SH-SY5Y (cell line): ENCODE measurements around the gene PRDM16.

Experiments
- GATA2 ChIP-seq: IDR thresholded peaks from 2 replicates; pipeline ENCODE4 v1.6.1; 2011; ENCODE audit warnings: mild to moderate bottlenecking, low read depth, low read length
- GATA3 ChIP-seq: IDR thresholded peaks from 2 replicates; pipeline ENCODE4 v1.6.1; 2011; ENCODE audit warnings: low read depth, mild to moderate bottlenecking, low read length, moderate library complexity

DNA sequence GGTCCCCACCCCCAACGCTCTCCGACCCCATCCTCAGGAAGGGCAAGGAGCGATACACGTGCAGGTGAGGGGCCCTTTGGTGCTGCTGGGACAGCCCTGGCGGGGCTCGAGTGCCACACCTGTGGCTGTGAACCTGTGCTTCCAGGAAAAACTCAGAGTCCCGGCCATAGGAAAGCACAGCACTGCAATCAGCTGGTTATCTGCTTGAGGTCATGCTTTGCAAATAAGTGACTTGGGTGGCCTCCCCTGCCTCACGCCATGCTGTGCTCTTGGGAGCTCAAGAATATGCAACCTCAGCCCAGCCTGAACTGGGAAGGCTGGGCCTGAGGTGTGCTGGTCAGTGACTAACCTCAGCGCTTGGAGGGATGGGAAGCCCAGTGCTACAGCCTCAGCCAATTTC is 348.9 kb downstream of the PRDM16 start:
- no peak for TF ChIP-seq GATA2
- no peak for TF ChIP-seq GATA3
